CD14-positive monocyte (primary cell): ENCODE results near the gene R3HDM2. TPM values are rescaled to one million over a fixed set of nuclear protein-coding genes. Genes with fewer than 3 reads are reported as not detected.

Source experiments
- DNase-seq, 3 donors: peaks; one replicate each; pipeline ENCODE4 v3.0.0-alpha.2; 2011 to 2022
- H2AFZ ChIP-seq: 2 replicates; pipeline ENCODE4 v1.6.0; 2012; ENCODE audit warnings: mild to moderate bottlenecking, low read depth, low read length, inconsistent platforms; ENCODE audit not compliant: insufficient read depth, poor library complexity, severe bottlenecking
- H3K27ac ChIP-seq, 2 donors: 1 replicate in 1 of 2; 2 replicates in 1 of 2; pipeline ENCODE4 v1.5.1; 2012 to 2013; ENCODE audit warnings: low read length in 2 of 2, control low read depth in 1 of 2, inconsistent platforms in 1 of 2, low read depth in 1 of 2, mild to moderate bottlenecking in 1 of 2
- H3K27me3 ChIP-seq, 2 donors: one replicate each; pipeline versions ENCODE4 v1.6.0 to v1.6.1; 2011 to 2013; ENCODE audit warnings: low read length in 2 of 2; ENCODE audit not compliant: control insufficient read depth in 2 of 2, insufficient read depth in 2 of 2
- H3K36me3 ChIP-seq, 2 donors: replicated peaks in 1 of 2; 1 replicate in 1 of 2; 2 replicates in 1 of 2; pipeline versions ENCODE4 v1.5.1 to v1.6.1; 2012 to 2013; ENCODE audit warnings: low read length in 2 of 2, control low read depth in 1 of 2, inconsistent platforms in 1 of 2, mild to moderate bottlenecking in 1 of 2; ENCODE audit not compliant: insufficient read depth in 2 of 2, control insufficient read depth in 1 of 2
- H3K4me1 ChIP-seq, 2 donors: 1 replicate in 1 of 2; 2 replicates in 1 of 2; pipeline versions ENCODE4 v1.5.1 to v1.6.1; 2012 to 2013; ENCODE audit warnings: low read length in 2 of 2, control low read depth in 1 of 2, inconsistent platforms in 1 of 2, mild to moderate bottlenecking in 1 of 2, moderate library complexity in 1 of 2; ENCODE audit not compliant: insufficient read depth in 2 of 2, control insufficient read depth in 1 of 2
- H3K4me2 ChIP-seq: replicated peaks from 2 replicates; pipeline ENCODE3; 2012; ENCODE audit warnings: low read length, moderate library complexity, mild to moderate bottlenecking; ENCODE audit not compliant: poor library complexity, severe bottlenecking; ENCODE audit errors: extremely low read depth
- H3K4me3 ChIP-seq, 3 experiments: fragments of 200-600 bp in 1 of 3; sonication (generic) in 1 of 3; replicated peaks in 1 of 3; 1 replicate in 2 of 3; 2 replicates in 1 of 3; pipeline ENCODE4 v1.5.1; 2011 to 2013; ENCODE audit warnings: low read length in 3 of 3, mild to moderate bottlenecking in 3 of 3, control low read depth in 2 of 3, low read depth in 2 of 3, inconsistent platforms in 1 of 3, moderate library complexity in 1 of 3
- H3K79me2 ChIP-seq: 2 replicates; pipeline ENCODE4 v1.6.0; 2012; ENCODE audit warnings: mild to moderate bottlenecking, control low read depth, inconsistent platforms, low read length, moderate library complexity; ENCODE audit not compliant: insufficient read depth
- H3K9ac ChIP-seq: 2 replicates; pipeline ENCODE4 v1.6.0; 2017; ENCODE audit warnings: low read length, mild to moderate bottlenecking; ENCODE audit not compliant: insufficient read depth, poor library complexity, severe bottlenecking
- H3K9me3 ChIP-seq, 2 donors: replicated peaks in 1 of 2; 1 replicate in 1 of 2; 2 replicates in 1 of 2; pipeline versions ENCODE4 v1.5.1 to v1.6.1; 2012 to 2013; ENCODE audit warnings: low read length in 2 of 2, control low read depth in 1 of 2; ENCODE audit not compliant: control insufficient read depth in 1 of 2, insufficient read depth in 1 of 2
- H4K20me1 ChIP-seq: 2 replicates; pipeline ENCODE4 v1.6.0; 2012; ENCODE audit warnings: mild to moderate bottlenecking, low read length, control low read depth, moderate library complexity; ENCODE audit not compliant: insufficient read depth
- H3K27ac Mint-ChIP-seq, 7 donors: one replicate each; pipeline ENCODE4 v1.8.0; 2020; ENCODE audit warnings: mild to moderate bottlenecking in 7 of 7, mixed read lengths in 7 of 7, moderate library complexity in 6 of 7, inconsistent platforms in 2 of 7
- H3K27me3 Mint-ChIP-seq, 3 donors: one replicate each; pipeline ENCODE4 v1.8.0; 2021 to 2022; ENCODE audit warnings: low read depth in 3 of 3, mild to moderate bottlenecking in 3 of 3, mixed read lengths in 3 of 3, moderate library complexity in 3 of 3, inconsistent platforms in 1 of 3
- H3K36me3 Mint-ChIP-seq, 2 donors: one replicate each; pipeline ENCODE4 v1.8.0; 2020; ENCODE audit warnings: mixed read lengths in 2 of 2, inconsistent platforms in 1 of 2, mild to moderate bottlenecking in 1 of 2
- H3K4me1 Mint-ChIP-seq: one replicate; pipeline ENCODE4 v1.8.0; 2020; ENCODE audit warnings: mild to moderate bottlenecking, mixed read lengths
- H3K4me3 Mint-ChIP-seq, 2 donors: one replicate each; pipeline ENCODE4 v1.8.0; 2020; ENCODE audit warnings: mild to moderate bottlenecking in 2 of 2, mixed read lengths in 2 of 2, moderate library complexity in 1 of 2
- H3K9me3 Mint-ChIP-seq, 7 donors: one replicate each; pipeline ENCODE4 v1.8.0; 2020 to 2022; ENCODE audit warnings: mixed read lengths in 7 of 7, mild to moderate bottlenecking in 6 of 7, moderate library complexity in 6 of 7, inconsistent platforms in 2 of 7
- WGBS: methylation state at CpG from one replicate; pipeline ENCODE4 v1.1.5; 2013; ENCODE audit warnings: missing lambda C conversion rate; ENCODE audit not compliant: insufficient coverage; 5-methylcytosine and 5-hydroxymethylcytosine counted together
- intact Hi-C, 2 donors: fragments of 100-400 bp; cut with micrococcal nuclease; formaldehyde crosslinking; loops; one replicate each; pipeline versions ENCODE4 v1.15.0 to v1.15.1; 2023
- polyA plus RNA-seq, 3 donors: library from polyadenylated mRNA; depleted of rRNA in 1 of 3; unstranded in 2 of 3; stranded (reverse) in 1 of 3; fragments of 300-500 nt in 2 of 3; fragments of >200 nt in 1 of 3; fragmentation: Illumina TruSeq in 2 of 3; gene quantifications; 1 replicate in 2 of 3; 2 replicates in 1 of 3; pipeline ENCODE4 v1.2.3, GENCODE V29; 2012 to 2021
- TF ChIP-seq, protein P1 (sequence below): fragments of 200-600 bp; IDR thresholded peaks from one replicate; pipeline ENCODE4 v1.8.0; 2022; ENCODE audit warnings: antibody characterized with exemption, mild to moderate bottlenecking

R3HDM2 gene
- polyA plus RNA-seq, 3 donors = 4.2 to 69.4 (median 7.3) TPM

DNA sequence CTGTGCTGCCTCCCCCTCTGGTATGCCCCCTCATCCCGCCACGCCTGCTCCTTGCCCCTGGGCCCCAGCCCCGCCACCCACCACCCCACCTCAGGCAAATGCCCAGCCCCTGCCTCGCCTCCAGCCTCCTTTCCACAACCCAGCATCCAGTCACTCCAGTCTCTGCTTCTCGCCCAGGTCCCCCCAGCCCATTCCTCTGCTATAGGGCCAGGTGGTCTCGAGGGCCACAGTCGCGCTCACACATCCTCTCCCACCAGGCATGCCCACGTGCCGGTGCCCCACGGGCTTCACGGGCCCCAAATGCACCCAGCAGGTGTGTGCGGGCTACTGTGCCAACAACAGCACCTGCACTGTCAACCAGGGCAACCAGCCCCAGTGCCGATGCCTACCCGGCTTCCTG lies 220.4 kb downstream of the R3HDM2 start:
- Histone ChIP-seq H4K20me1 (peaks cover 97% of the 10 kb centered on the region), H3K9me3 (peaks cover 0 to 2% of the 10 kb centered on the region in 2 donors), H2AFZ (no peak overlapping the region), H3K27me3 (peaks cover 16 to 22% of the 10 kb centered on the region in 2 donors), H3K9ac (no peak overlapping the region), H3K27ac (no peak overlapping the region), H3K4me3 (no peak overlapping the region), H3K79me2 (no peaks in the 10 kb centered on the region), H3K36me3 (peaks cover 70 to 75% of the 10 kb centered on the region in 2 donors), H3K4me1 (peaks cover 12 to 20% of the 10 kb centered on the region in 2 donors), H3K4me2 (no peak overlapping the region)
- DNase-seq = no peak
- peaks cover 21 to 26% (median 25%) of the 10 kb centered on the region in 3 donors for H3K27me3 Mint-ChIP-seq
- H3K9me3 Mint-ChIP-seq = peaks cover 0 to 13% (median 4%) of the 10 kb centered on the region in 7 donors
- intact Hi-C loops = loop anchor here in 1 of 2 donors (5.0 kb wide), 1 partner anchor 37 kb away; no protein-coding TSS in a partner anchor
- H3K4me3 Mint-ChIP-seq = peak overlapping the region in 1 of 2 donors; percentile 21
- H3K36me3 Mint-ChIP-seq = peaks cover 77 to 78% of the 10 kb centered on the region in 2 donors
- H3K4me1 Mint-ChIP-seq = peaks cover 17% of the 10 kb centered on the region
- H3K27ac Mint-ChIP-seq = peak overlapping the region in 1 of 7 donors; percentile 64
- TF ChIP-seq, protein P1, sequence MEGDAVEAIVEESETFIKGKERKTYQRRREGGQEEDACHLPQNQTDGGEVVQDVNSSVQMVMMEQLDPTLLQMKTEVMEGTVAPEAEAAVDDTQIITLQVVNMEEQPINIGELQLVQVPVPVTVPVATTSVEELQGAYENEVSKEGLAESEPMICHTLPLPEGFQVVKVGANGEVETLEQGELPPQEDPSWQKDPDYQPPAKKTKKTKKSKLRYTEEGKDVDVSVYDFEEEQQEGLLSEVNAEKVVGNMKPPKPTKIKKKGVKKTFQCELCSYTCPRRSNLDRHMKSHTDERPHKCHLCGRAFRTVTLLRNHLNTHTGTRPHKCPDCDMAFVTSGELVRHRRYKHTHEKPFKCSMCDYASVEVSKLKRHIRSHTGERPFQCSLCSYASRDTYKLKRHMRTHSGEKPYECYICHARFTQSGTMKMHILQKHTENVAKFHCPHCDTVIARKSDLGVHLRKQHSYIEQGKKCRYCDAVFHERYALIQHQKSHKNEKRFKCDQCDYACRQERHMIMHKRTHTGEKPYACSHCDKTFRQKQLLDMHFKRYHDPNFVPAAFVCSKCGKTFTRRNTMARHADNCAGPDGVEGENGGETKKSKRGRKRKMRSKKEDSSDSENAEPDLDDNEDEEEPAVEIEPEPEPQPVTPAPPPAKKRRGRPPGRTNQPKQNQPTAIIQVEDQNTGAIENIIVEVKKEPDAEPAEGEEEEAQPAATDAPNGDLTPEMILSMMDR = no peak
- WGBS = 90% methylated on average over 14 of the region's 15 CpGs

DNA sequence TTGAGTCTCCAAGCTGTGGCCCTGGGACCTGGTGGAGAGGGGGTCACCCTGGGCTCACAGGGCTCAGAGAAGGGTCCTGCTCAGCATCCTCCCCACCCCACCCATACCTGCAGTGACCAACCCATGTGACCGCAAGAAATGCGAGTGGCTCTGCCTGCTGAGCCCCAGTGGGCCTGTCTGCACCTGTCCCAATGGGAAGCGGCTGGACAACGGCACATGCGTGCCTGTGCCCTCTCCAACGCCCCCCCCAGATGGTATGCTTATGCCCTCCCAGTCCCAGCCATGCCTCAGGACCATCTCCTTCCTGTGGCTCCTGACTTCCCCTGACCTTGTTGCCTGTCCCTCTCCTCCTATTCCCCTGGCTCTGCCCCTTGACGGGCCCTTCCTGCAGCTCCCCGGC lies 220.9 kb downstream of the R3HDM2 start:
- H3K4me3 Mint-ChIP-seq = peak overlapping the region in 1 of 2 donors; percentile 21
- Histone ChIP-seq H3K79me2 (no peaks in the 10 kb centered on the region), H3K27ac (no peak overlapping the region), H3K4me3 (no peak overlapping the region), H3K4me2 (no peak overlapping the region), H3K4me1 (peaks cover 12 to 17% of the 10 kb centered on the region in 2 donors), H3K9me3 (no peaks in the 10 kb centered on the region), H3K27me3 (peaks cover 10 to 16% of the 10 kb centered on the region in 2 donors), H2AFZ (no peak overlapping the region), H3K36me3 (peaks cover 76 to 81% of the 10 kb centered on the region in 2 donors), H3K9ac (no peak overlapping the region), H4K20me1 (peaks cover 97% of the 10 kb centered on the region)
- H3K36me3 Mint-ChIP-seq = peaks cover 82 to 84% of the 10 kb centered on the region in 2 donors
- intact Hi-C loops = loop anchor here in 1 of 2 donors (5.0 kb wide), 1 partner anchor 37 kb away; no protein-coding TSS in a partner anchor
- H3K9me3 Mint-ChIP-seq = peaks cover 0 to 13% (median 4%) of the 10 kb centered on the region in 7 donors
- 73% methylated on average over 8 of the region's 8 CpGs for WGBS
- peak overlapping the region in 1 of 7 donors; percentile 64 for H3K27ac Mint-ChIP-seq
- H3K27me3 Mint-ChIP-seq = peaks cover 15 to 20% (median 20%) of the 10 kb centered on the region in 3 donors
- H3K4me1 Mint-ChIP-seq = peaks cover 15% of the 10 kb centered on the region
- TF ChIP-seq, protein P1 = no peak
- DNase-seq = no peak
